Eye (tissue), 1 donor: ENCODE measurements around the gene SNRNP27.

Source experiments
- DNase-seq: peaks from one replicate; pipeline ENCODE4 v3.0.0-alpha.2; 2015

SNRNP27 gene

GRCh38 chr2:69917852-69918251 lies 24.1 kb downstream of the SNRNP27 start:
- DNase-seq, result no peak

GRCh38 chr2:69918401-69918800 lies 24.6 kb downstream of the SNRNP27 start:
- DNase-seq, result no peak

- no peak for DNase-seq
These were observed 29.4 kb downstream of the SNRNP27 start for GRCh38 chr2:69923116-69923515.

- DNase-seq, result no peak
These were observed 33.2 kb downstream of the SNRNP27 start for GRCh38 chr2:69926849-69927515.

- DNase-seq, result no peak
These were observed 38.3 kb downstream of the SNRNP27 start for GRCh38 chr2:69931832-69932595.

- no peak for DNase-seq
These were observed 38.8 kb downstream of the SNRNP27 start for GRCh38 chr2:69932596-69932922.

- no peak for DNase-seq
These were observed 39.6 kb downstream of the SNRNP27 start for GRCh38 chr2:69933254-69933828.

- no peak for DNase-seq
These were observed 40.3 kb downstream of the SNRNP27 start for GRCh38 chr2:69933839-69934613.

- no peak for DNase-seq
These were observed 40.8 kb downstream of the SNRNP27 start for GRCh38 chr2:69934614-69934908.

- no peak for DNase-seq
These were observed 41.3 kb downstream of the SNRNP27 start for GRCh38 chr2:69935011-69935410.

- DNase-seq, result no peak
These were observed 43.1 kb downstream of the SNRNP27 start for GRCh38 chr2:69936906-69937305.

- no peak for DNase-seq
These were observed 44.2 kb downstream of the SNRNP27 start for GRCh38 chr2:69937968-69938367.

GRCh38 chr2:69939722-69940121 lies 46.0 kb downstream of the SNRNP27 start:
- DNase-seq, result peak; percentile 28

- no peak for DNase-seq
These were observed 46.9 kb downstream of the SNRNP27 start for GRCh38 chr2:69940691-69941090.

- DNase-seq, result no peak
These were observed 49.5 kb downstream of the SNRNP27 start for GRCh38 chr2:69943000-69943842.

GRCh38 chr2:69943843-69944525 lies 50.2 kb downstream of the SNRNP27 start:
- DNase-seq, result no peak

GRCh38 chr2:69944756-69945155 lies 51.0 kb downstream of the SNRNP27 start:
- DNase-seq, result no peak

- no peak for DNase-seq
These were observed 51.7 kb downstream of the SNRNP27 start for GRCh38 chr2:69945441-69945840.

- DNase-seq, result no peak
These were observed 52.2 kb downstream of the SNRNP27 start for GRCh38 chr2:69945941-69946340.

- peak; percentile 22 for DNase-seq
These were observed 52.9 kb downstream of the SNRNP27 start for GRCh38 chr2:69946351-69947324.
